RWPE2 (cell line): ENCODE measurements around the gene CARD19.
A peak's percentile ranks its signal among the peaks of the same experiment; 100 is the strongest.

Source experiments
- ATAC-seq: fragments of 200-7000 bp; cut with Tn5 transposase; 3 replicates; pipeline ENCODE4 v1.9.1; 2021; ENCODE audit warnings: low read depth
- DNase-seq: peaks from one replicate; pipeline ENCODE4 v3.0.0-alpha.2; 2020; ENCODE audit warnings: low spot score
- H3K27ac ChIP-seq: fragments of 450-650 bp; 2 replicates; pipeline ENCODE4 v1.5.1; 2017; ENCODE audit warnings: mild to moderate bottlenecking; ENCODE audit not compliant: poor library complexity, severe bottlenecking
- H3K27me3 ChIP-seq: fragments of 250-450 bp; sonication (Bioruptor Pico); 2 replicates; pipeline ENCODE4 v1.5.1; 2021; ENCODE audit warnings: mild to moderate bottlenecking, moderate library complexity; ENCODE audit not compliant: insufficient read depth, poor library complexity, severe bottlenecking
- H3K36me3 ChIP-seq: fragments of 250-450 bp; sonication (Bioruptor Pico); 2 replicates; pipeline ENCODE4 v1.5.1; 2020; ENCODE audit warnings: low read depth, mild to moderate bottlenecking, moderate library complexity
- H3K4me1 ChIP-seq: fragments of 250-450 bp; sonication (Bioruptor Pico); 2 replicates; pipeline ENCODE4 v1.5.1; 2021; ENCODE audit warnings: mild to moderate bottlenecking, moderate library complexity; ENCODE audit not compliant: insufficient read depth, poor library complexity, severe bottlenecking
- H3K4me3 ChIP-seq: fragments of 250-450 bp; sonication (Bioruptor Pico); 2 replicates; pipeline ENCODE4 v1.5.1; 2021; ENCODE audit warnings: mild to moderate bottlenecking, moderate library complexity; ENCODE audit not compliant: severe bottlenecking
- H3K9me3 ChIP-seq: fragments of 250-450 bp; sonication (Bioruptor Pico); 2 replicates; pipeline ENCODE4 v1.5.1; 2021; ENCODE audit warnings: mild to moderate bottlenecking, moderate library complexity; ENCODE audit not compliant: severe bottlenecking
- CTCF ChIP-seq: fragments of 450-650 bp; IDR thresholded peaks from one replicate; pipeline ENCODE4 v1.5.1; 2017; ENCODE audit warnings: mild to moderate bottlenecking, moderate library complexity; ENCODE audit not compliant: poor library complexity, severe bottlenecking

The CARD19 gene

GRCh38 chr9:93125331-93125894 lies 29.4 kb downstream of the CARD19 start:
- Histone ChIP-seq H3K36me3 (peaks cover 5% of the 10 kb centered on the region; the same call in 1 of the 2 replicates), H3K4me3 (no peak overlapping the region), H3K27ac (no peak overlapping the region), H3K4me1 (peaks cover 9% of the 10 kb centered on the region), H3K9me3 (no peaks in the 10 kb centered on the region), H3K27me3 (no peaks in the 10 kb centered on the region)
- TF ChIP-seq CTCF: no peak
- peak; percentile 38 for DNase-seq
- ATAC-seq: no peak

- Histone ChIP-seq H3K27ac (no peak overlapping the region), H3K36me3 (peaks cover 5% of the 10 kb centered on the region; the same call in 1 of the 2 replicates)
- DNase-seq: peak; percentile 61
Observed at GRCh38 chr9:93126151-93126781, 30.2 kb downstream of the CARD19 start.

GRCh38 chr9:93126825-93127368 lies 30.9 kb downstream of the CARD19 start:
- peak; percentile 40 for DNase-seq
- no peaks in the 10 kb centered on the region for H3K9me3 ChIP-seq
- ATAC-seq: no peak
- H3K4me1 ChIP-seq: peaks cover 8% of the 10 kb centered on the region
- no peak for TF ChIP-seq CTCF
- no peak overlapping the region for H3K4me3 ChIP-seq
- H3K27me3 ChIP-seq: no peaks in the 10 kb centered on the region
- no peak overlapping the region for H3K27ac ChIP-seq
- H3K36me3 ChIP-seq: peaks cover 5% of the 10 kb centered on the region; the same call in 1 of the 2 replicates

More at GRCh38 chr9:93126151-93126781, 30.2 kb downstream of the CARD19 start:
- H3K4me3 ChIP-seq: no peak overlapping the region
- no peak for ATAC-seq
- H3K27me3 ChIP-seq: no peaks in the 10 kb centered on the region
- no peak for TF ChIP-seq CTCF
- H3K4me1 ChIP-seq: peaks cover 8% of the 10 kb centered on the region
- no peaks in the 10 kb centered on the region for H3K9me3 ChIP-seq

- peak; percentile 34 for DNase-seq
- H3K4me3 ChIP-seq: no peak overlapping the region
- ATAC-seq: no peak
- no peaks in the 10 kb centered on the region for H3K27me3 ChIP-seq
- H3K4me1 ChIP-seq: peaks cover 11% of the 10 kb centered on the region
- no peak overlapping the region for H3K27ac ChIP-seq
- no peaks in the 10 kb centered on the region for H3K9me3 ChIP-seq
- no peak for TF ChIP-seq CTCF
- H3K36me3 ChIP-seq: peaks cover 5% of the 10 kb centered on the region; the same call in 1 of the 2 replicates
Observed at GRCh38 chr9:93127395-93127911, 31.4 kb downstream of the CARD19 start.
